ENCODE results near the gene FAAP100.

The FAAP100 gene

DNA sequence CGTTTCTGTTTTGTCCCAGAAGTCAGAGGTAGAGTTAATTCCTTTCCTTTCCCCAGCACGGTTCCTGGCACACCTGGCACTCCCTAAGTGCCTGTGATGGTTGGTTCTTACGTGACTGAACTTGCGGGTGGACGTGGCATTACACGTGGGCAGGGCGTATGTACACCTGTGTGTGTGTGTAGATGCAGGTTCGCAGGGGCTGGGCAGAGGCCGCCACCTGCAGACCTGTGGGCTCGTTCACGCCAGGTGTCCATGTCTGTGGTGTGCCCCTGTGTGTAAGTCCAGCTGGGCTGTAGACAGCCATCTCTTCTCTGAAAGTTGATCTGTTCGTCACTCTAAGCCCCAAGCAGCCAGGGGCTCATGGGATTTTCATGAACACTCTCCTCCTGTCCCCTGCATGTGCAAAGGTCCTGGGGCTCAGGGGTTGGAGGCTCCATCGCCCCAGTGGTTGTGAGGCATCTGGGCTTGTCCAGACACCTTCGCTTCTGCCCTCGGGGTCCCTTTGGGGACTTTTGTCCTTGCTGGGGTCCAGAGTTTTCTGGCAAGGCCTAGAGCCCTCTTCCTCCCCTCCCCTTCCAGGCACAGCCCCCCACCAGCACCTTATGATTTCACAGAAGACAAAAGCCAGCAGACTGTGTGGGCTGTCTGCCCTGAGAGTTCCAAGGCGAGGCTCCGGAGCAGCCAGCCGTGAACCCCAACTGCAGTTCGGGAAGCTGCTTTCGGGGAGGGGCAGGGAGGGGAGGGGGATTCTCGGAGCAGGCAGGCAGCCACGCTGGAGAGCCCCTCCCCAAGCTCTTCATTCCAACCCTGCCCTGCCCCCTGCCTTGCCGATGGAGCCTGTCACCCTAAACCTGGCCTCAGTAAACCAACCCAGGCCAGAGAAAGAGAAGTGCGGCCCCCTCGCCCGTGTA lies 29.4 kb downstream of the FAAP100 start:
- DNase-seq = no peak

GRCh38 chr17:81520021-81520901 lies 31.9 kb downstream of the FAAP100 start:
- no peak for DNase-seq

GRCh38 chr17:81519284-81520020 lies 32.7 kb downstream of the FAAP100 start:
- DNase-seq = no peak

DNA sequence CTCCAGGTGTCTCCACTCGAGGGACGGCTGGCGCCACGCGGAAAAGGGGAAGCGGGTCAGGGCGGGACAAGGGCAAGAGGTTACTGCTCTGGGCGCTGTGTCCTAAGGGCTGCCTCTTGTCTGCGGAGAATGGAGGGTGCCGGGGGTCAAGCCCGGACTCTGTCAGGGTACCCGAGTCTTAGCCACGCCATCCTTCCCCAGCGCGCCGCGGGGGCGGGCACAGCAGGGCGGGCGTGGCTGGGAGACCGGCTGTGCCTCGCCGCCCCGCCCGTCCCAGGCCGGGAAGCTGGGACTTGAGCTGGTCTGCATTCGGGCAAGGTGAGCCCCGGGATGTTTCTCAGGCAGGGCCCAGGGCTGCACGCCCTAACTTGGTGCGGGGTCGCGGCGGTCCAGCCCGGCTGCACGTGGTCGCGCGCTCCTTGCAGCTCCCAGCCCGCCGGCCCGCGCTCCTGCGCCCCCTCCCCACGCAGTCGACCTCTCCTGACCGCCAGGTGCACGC lies 33.3 kb downstream of the FAAP100 start:
- DNase-seq = no peak

DNA sequence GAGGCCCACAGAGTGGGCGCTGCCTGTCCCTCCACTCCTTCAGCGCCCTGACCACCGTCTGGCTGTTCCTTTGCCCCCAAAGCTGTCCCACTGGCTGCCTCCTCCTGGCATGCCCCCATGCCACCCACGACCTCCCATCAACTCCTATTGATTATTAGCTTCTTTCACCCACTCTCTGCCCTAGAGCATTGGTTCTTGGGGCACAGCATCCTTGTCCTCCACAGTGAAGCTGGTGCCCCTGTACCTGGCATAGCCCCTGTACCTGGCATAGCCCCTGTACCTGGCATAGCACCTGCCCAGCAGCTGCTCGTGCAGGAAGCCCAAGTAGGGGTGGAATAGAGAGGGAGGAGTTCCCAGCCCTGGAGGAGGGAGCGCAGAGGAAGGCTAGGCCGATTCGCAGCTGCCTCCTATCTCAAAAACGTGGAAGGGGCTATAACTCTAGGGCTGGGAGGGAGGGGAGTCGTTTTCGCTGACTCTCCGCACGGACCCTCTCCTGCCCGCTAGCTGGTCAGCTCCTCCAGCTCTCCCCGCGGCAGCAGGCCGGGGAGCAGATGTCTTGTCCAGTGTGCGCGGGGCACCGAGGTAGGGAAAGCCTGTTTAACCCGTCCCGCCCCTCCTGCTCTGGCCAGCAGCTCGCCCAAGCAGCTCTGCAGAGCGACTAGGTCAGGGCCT lies 33.9 kb downstream of the FAAP100 start:
- no peak for DNase-seq

- DNase-seq = no peak
Observed at GRCh38 chr17:81517339-81518112, 34.6 kb downstream of the FAAP100 start.

GRCh38 chr17:81517009-81517338 lies 35.2 kb downstream of the FAAP100 start:
- no peak for DNase-seq

- DNase-seq = no peak
Observed at GRCh38 chr17:81516439-81516838, 35.7 kb downstream of the FAAP100 start.

DNA sequence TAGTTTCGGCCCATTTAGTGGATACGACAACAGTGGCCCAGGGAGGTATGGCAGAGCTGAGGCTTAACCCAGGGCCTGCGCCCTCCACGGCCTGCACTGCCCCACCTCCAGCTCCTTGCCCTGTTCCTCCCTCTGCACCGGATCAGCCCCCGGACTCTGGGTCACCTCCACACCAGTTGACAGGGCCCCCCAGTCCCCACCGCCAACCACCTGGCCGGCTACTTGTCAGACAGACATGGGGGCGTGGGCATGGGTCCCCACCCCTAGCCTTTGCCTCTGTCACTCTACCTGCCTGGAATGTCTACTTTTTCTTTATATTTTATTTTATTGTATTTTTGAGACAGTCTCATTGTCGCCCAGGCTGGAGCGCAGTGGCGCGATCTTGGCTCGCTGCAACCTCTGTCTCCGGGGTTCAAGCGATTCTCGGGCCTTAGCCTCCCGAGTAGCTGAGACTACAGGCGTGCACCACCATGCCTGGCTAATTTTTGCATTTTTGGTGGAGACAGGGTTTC lies 36.6 kb downstream of the FAAP100 start:
- no peak for DNase-seq

DNA sequence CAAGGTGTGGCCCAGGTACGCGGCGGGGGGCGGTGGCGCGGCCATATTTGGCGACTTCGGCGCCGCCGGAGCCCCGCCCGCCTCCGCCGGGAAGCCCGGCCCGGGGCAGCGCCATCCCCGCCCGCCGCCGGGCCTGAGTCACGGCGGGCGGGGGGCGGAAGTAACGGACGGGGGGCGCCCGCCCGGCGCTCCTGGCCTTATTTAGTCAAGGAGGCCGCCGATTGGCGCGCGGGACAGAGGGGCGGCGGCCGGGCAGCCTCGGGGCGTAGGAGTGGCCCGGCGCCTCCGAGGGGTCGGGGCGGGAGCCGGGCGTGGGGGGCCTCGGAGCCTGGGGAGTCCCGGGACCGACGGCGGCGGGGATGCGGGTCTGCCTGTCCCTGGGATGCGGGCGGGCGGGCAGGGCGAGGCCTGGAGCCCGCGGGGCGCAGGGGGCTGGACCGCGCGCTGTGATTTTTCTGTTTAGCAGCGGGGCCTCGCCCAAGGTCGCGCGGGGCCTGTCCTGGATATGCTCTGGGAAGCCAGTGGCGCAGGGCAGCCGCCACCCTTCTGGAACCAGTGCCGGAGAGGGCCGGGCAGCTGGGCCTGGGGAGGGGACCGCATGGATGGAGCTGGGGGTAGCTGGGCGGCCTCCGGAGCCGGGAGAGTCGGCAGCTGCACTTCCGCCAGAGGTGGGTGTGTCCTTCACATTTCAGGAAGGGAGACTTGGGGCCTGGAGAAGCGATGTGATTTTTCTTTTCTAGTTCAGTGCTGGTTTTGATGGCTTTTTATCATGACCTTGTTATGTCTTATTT lies 37.2 kb downstream of the FAAP100 start:
- DNase-seq = peak; percentile 58

DNA sequence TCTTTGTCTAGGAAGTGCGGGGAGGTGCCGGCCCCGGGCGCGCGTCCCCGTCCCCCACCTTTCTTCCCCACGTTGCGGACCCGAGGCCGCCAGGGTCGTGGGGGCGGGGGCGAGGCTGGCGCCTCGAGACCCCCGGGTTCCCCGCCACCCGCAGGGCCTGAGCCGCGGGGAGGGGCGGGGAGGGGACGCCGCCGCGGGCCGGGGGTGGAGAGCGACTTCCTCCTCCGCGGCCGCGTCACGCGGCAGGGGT lies 37.7 kb downstream of the FAAP100 start:
- DNase-seq = no peak

GRCh38 chr17:81513753-81514488 lies 38.2 kb downstream of the FAAP100 start:
- no peak for DNase-seq

DNA sequence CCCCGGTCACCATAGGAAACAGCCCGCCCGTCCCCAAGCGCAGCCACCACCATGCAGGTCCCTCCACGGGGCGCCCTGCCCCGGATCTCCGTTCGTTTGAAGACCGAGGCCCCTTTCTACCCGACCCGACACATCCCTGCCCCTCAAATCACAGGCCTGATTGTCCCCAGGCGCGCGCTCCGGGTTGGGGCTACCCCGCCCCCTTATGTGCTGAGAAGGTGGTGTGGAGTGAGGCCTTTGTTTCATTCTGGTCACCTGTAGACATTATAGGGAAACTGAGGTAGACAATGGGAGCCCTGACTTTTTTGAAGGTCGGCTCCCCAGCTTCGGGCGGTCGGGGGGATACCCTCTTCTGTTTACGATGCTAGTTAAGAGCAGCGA lies 38.8 kb downstream of the FAAP100 start:
- DNase-seq = peak; percentile 69

DNA sequence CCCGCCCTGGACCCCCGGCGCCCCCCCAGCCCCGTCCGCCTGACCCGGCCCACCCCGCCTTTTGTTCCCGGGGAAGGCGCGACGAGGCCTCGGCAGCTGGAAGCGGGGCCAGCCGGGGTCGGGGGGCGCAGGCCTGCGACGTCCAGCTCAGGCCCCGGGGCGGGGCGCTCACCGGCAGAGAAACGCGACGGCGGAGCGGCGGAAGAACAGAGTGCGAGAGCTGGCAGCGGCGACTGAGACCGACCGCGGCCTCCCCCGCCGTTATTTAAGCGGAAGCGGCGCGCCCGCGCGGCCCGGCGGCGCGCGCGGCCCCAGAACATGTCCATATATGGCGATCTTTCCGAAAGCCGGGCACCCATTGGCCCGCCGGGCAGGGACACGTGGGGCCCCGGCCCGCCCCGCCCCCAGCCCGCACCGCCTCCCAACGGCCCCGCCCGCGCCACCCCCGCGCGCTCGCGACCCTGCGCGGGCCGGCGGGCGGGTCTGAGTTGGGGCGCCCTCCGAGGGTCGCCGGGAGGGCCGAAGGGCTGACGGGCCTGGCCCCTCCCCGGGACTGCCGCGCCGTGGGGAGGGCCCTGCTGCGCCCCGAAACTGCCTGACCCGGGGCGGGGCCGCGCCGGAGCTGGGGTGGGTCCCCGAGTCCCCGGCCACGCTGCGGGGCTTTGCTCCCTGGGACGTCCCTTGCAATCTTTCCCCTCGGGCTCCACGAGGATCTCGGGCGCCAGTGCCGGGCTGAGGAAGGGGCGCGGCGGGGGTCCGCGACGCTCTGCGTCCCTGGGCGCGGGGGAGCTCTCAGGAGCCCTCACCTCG lies 39.4 kb downstream of the FAAP100 start, which contains the start of gene ACTG1:
Gene ACTG1, minus strand, starts transcription at position 238 of the 810 bp plus-strand sequence. CDS start 445 bp downstream, outside the sequence.
- peak; percentile 87 for DNase-seq

DNA sequence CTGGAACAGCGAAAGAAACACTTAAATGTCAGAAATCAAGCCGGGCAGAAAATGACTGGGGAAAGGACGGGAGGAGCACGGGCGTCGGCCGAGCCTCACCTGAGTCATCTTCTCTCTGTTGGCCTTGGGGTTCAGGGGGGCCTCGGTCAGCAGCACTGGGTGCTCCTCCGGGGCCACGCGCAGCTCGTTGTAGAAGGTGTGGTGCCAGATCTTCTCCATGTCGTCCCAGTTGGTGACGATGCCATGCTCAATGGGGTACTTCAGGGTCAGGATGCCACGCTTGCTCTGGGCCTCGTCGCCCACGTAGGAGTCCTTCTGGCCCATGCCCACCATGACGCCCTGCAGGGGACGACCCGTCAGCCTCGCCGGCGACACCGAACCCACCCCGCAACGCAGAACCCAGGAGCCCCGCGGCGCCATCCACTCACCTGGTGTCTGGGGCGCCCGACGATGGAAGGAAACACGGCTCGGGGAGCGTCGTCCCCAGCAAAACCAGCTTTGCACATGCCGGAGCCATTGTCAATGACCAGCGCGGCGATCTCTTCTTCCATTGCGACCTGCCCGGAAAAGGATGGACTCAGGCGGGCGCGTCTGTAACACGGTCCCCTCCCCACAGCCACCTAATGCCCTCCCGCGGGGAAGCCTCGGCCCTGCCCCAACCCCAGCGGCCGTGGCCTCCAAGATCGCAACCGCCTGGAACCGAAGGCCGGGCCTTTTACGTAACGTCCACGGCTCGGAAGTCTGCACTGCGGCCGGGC lies 40.2 kb downstream of the FAAP100 start:
- DNase-seq = no peak

GRCh38 chr17:81511554-81511803 lies 40.7 kb downstream of the FAAP100 start:
- DNase-seq = no peak

GRCh38 chr17:81510785-81511553 lies 41.2 kb downstream of the FAAP100 start:
- DNase-seq = no peak

Measured in NK-92 treated with Interleukin-12 subunit alpha and Interleukin-12 subunit beta, amount 100 ng/mL, for 24 hours (cell line).